Cardiac fibroblast (primary cell): ENCODE results near the gene CTNS.

Source experiments
- DNase-seq, 2 donors: peaks; one replicate each; pipeline versions ENCODE4 v3.0.0 to v3.0.0-alpha.2; 2010; ENCODE audit warnings: low read depth in 2 of 2
- H3K4me3 ChIP-seq, 2 donors: replicated peaks in 1 of 2; 1 replicate in 1 of 2; 2 replicates in 1 of 2; pipeline ENCODE4 v1.5.1; 2011; ENCODE audit warnings: low read depth in 2 of 2, low read length in 2 of 2, mild to moderate bottlenecking in 2 of 2, moderate library complexity in 1 of 2
- TF ChIP-seq, protein P1 (sequence below): IDR thresholded peaks from one replicate; pipeline ENCODE4 v1.5.1; 2011; ENCODE audit warnings: low read depth, mild to moderate bottlenecking, low read length, inconsistent platforms

CTNS gene

DNA sequence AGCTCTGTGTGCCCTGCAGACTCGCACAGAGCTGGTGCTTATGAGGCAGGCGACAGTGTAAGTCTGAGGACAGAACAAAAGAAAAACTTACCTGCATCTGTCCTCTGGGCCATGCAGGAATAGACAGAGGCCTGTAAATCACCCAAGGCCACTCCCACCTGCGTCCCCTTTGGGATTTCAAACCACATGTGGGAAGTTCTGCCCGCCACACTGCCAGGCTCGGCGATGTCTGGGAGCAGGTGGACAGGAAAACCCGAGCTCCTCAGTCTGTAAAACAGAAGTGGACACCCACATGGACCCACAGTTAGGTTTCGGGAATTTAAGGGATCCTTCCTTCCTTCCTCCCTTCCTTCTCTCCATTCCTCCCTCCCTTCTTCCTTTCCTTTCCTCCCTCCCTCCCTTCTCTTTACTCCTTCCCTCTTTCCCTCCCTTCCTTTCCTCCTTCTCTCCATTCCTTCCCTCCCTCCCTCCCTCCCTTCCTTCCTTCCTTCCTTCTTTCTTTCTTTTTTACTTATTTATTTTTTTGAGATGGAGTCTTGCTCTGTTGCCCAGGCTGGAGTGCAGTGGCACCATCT is 15.3 kb upstream of the CTNS start:
- no peak for DNase-seq
- no peak overlapping the region for H3K4me3 ChIP-seq
- TF ChIP-seq, protein P1, sequence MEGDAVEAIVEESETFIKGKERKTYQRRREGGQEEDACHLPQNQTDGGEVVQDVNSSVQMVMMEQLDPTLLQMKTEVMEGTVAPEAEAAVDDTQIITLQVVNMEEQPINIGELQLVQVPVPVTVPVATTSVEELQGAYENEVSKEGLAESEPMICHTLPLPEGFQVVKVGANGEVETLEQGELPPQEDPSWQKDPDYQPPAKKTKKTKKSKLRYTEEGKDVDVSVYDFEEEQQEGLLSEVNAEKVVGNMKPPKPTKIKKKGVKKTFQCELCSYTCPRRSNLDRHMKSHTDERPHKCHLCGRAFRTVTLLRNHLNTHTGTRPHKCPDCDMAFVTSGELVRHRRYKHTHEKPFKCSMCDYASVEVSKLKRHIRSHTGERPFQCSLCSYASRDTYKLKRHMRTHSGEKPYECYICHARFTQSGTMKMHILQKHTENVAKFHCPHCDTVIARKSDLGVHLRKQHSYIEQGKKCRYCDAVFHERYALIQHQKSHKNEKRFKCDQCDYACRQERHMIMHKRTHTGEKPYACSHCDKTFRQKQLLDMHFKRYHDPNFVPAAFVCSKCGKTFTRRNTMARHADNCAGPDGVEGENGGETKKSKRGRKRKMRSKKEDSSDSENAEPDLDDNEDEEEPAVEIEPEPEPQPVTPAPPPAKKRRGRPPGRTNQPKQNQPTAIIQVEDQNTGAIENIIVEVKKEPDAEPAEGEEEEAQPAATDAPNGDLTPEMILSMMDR = no peak

DNA sequence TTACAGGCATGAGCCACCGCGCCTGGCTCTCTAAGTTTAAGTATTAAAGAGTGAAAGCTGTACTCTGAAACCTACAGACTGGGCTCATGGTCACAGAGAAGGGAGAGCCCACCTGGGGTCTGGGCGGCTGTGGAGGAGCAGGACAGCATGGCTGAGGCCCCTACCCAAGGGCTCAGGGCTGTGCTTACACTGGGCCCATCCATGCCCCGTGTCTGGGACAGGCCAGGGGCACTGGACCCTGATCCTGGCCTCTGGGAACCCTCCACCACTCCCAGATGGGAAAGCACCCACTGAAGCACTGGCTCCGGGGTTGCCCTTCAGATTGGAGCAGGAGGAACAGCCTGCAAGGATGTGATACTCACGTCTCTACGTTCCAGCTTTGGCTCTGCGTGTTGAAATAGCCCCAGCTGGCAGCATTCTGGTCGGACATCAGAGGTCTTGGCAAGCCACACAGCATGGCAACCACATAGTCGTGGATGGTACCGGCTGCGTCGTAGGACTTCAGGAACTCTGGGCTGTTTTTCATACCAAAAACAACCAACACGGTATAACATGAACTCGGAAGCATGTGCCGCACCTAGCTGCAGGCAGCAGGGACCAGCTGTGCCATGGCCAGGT is 13.5 kb upstream of the CTNS start:
- no peak overlapping the region for H3K4me3 ChIP-seq
- TF ChIP-seq, protein P1 = no peak
- no peak for DNase-seq

DNA sequence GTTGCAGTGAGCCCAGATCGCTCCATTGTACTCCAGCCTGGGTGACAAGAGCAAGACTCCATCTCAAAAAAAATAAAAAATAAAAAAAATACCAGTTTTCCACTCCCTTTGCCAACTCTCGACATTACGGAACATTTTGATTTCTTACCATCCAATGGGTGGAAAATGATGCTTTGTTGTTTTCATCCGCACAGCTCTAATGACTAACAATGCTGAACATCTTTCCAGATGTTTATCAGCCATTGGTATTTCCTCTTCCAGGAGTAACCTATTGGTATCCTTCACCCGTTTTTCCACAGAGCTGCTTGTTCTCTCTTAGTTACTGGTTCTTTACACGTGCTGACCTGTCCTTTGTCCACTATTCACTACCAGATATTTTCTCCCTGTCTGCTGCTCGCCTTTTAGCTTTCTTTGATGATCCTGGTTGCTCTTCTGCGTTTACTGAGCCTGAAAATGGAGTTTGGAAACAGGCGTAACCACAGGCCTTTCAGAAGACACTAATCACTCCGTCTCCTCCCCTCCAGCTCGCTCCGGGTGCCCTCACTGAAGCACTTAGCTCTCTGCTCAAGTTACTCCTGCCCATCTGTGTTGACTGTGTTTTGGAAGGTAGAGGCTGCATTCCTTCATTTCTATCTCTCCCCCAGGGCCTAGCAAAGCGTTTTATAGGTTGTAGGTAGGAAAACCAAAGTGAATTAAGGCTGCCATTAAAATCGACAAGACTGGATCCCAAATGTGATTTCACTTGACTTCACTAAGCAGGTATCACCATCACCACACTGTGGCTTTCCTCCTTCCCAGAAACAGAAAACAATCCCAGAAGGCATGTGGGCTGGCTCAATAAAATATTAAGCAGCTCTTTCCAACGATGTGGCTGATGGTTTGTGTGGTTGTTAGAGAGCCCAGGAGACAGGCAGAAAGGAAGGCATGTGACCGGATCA is 9.5 kb upstream of the CTNS start:
- peak in 1 of 2 donors; percentile 9 for DNase-seq
- H3K4me3 ChIP-seq = no peak overlapping the region
- TF ChIP-seq, protein P1 = no peak

DNA sequence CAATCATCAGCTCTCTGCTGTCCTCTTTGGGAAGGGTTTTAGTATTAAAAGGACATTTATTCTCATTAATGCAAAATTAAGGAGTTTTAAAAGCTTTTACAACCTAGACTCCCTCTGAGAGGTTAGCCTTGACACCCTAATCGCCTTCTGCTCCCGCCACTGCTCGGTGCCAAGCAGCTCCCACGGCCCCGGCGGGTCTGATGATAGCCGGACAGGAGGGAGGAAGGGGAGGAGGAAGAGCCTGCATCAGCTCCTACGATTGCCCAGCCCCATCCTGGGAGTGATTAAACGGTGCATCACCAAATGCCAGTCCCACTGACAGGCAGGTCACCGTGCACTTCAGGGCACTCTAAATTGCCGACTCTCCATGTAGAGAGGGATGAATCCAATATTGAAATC is 8.8 kb upstream of the CTNS start:
- TF ChIP-seq, protein P1 = no peak
- H3K4me3 ChIP-seq = no peak overlapping the region
- no peak for DNase-seq

DNA sequence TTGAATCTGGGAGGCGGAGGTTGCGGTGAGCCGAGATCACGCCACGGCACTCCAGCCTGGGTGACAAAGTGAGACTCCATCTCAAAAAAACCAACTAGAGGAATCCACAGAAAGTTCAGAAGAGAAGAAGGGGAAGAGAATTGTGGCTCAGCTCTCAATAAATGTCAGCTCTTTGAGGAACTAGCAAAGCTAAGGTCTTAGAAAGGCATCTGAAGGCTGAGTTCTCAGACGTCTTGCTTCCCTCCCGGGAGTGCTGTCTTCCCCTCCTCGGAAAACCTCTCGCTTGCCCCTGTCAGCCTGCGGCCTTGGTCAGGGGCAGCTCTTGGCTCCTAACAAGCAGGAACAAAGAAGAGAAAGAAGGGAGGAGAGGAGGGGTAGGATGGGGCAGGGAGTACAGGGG is 5.8 kb upstream of the CTNS start:
- DNase-seq = no peak
- no peak overlapping the region for H3K4me3 ChIP-seq
- TF ChIP-seq, protein P1 = no peak

DNA sequence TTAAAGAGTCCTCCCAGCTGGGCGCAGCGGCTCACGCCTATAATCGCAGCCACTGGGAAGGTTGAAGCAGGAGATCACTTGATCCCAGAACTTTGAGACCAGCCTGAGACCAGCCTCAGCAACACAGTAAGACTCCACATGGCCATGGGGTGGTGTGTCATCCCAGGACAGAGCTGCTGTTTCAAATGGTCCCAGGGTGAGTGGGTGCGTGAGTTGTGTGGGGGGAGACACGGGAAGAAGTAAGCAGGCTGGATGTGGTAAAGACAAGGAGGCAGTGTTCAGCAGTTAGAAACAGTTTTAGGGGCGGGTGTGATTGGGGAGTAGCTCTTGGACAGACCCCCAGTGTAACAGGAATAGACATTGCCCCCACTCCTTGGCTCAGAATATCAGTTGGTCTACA is 4.3 kb upstream of the CTNS start:
- TF ChIP-seq, protein P1 = no peak
- DNase-seq = no peak
- no peak overlapping the region for H3K4me3 ChIP-seq
